ENCODE results near the gene RTP3.
"Not testable (repeated sequence)": the region's sequence is repeated elsewhere in the genome, so short reads cannot be mapped to it uniquely, and the experiment has no call there.

RTP3 gene

GRCh38 chr3:46544771-46545503 is 47.2 kb downstream of the RTP3 start:
- H3K9ac ChIP-seq (ENCODE audit: low read depth, low read length), result peak overlapping the region; percentile 33; the same call in 1 of the 2 replicates
- DNase-seq, result no peak
- H3K9me3 ChIP-seq (ENCODE audit: insufficient read depth, low read length, severe bottlenecking), result peaks cover 3% of the 10 kb centered on the region

GRCh38 chr3:46545818-46546630 is 48.2 kb downstream of the RTP3 start:
- peak overlapping the region; percentile 28 for H3K4me2 ChIP-seq (ENCODE audit: insufficient read depth, low read length)
- peak; percentile 79 for DNase-seq
- no peaks in the 10 kb centered on the region for H3K27me3 ChIP-seq (ENCODE audit: insufficient read depth, low read length, poor library complexity)
- peaks cover 97% of the 10 kb centered on the region for H3K4me1 ChIP-seq (ENCODE audit: insufficient read depth, low read length)
- no peak overlapping the region for H2AFZ ChIP-seq (ENCODE audit: low read depth, low read length)
- peak overlapping the region; percentile 97 for H3K27ac ChIP-seq (ENCODE audit: low read length)
- no peaks in the 10 kb centered on the region for H4K20me1 ChIP-seq (ENCODE audit: insufficient read depth, low read length)
- H3K36me3 ChIP-seq (ENCODE audit: insufficient read depth, low read length), result no peaks in the 10 kb centered on the region
- peaks cover 3% of the 10 kb centered on the region for H3K9me3 ChIP-seq (ENCODE audit: insufficient read depth, low read length, severe bottlenecking)
- peak overlapping the region; percentile 41 for H3K9ac ChIP-seq (ENCODE audit: low read depth, low read length)
- H3K79me2 ChIP-seq (ENCODE audit: insufficient read depth, low read length), result no peaks in the 10 kb centered on the region
- H3K4me3 ChIP-seq (ENCODE audit: low read depth in 1 of 2, low read length in 2 of 2), result peak overlapping the region in 1 of 2 experiments; percentile 26; a peak in 1 of 4 replicates
- peak; percentile 59 for ATAC-seq (ENCODE audit: insufficient read depth, low read depth)
- TF ChIP-seq EZH2 (IDR thresholded peaks at IDR 0.05; ENCODE audit: borderline replicate concordance, low read depth, low read length, severe bottlenecking) (no peak), CTCF (IDR thresholded peaks at IDR 0.05; ENCODE audit: borderline replicate concordance, extremely low read depth, low read length, poor library complexity, severe bottlenecking) (peak; percentile 19)

More at GRCh38 chr3:46544771-46545503, 47.2 kb downstream of the RTP3 start:
- peaks cover 97% of the 10 kb centered on the region for H3K4me1 ChIP-seq (ENCODE audit: insufficient read depth, low read length)
- peak overlapping the region; percentile 97 for H3K27ac ChIP-seq (ENCODE audit: low read length)
- no peak overlapping the region for H3K4me2 ChIP-seq (ENCODE audit: insufficient read depth, low read length)
- no peak overlapping the region for H2AFZ ChIP-seq (ENCODE audit: low read depth, low read length)
- TF ChIP-seq CTCF (IDR thresholded peaks at IDR 0.05; ENCODE audit: borderline replicate concordance, extremely low read depth, low read length, poor library complexity, severe bottlenecking) (no peak), EZH2 (IDR thresholded peaks at IDR 0.05; ENCODE audit: borderline replicate concordance, low read depth, low read length, severe bottlenecking) (no peak)
- ATAC-seq (ENCODE audit: insufficient read depth, low read depth), result no peak
- no peaks in the 10 kb centered on the region for H3K79me2 ChIP-seq (ENCODE audit: insufficient read depth, low read length)
- no peak overlapping the region for H3K4me3 ChIP-seq (ENCODE audit: low read depth in 1 of 2, low read length in 2 of 2)
- H3K27me3 ChIP-seq (ENCODE audit: insufficient read depth, low read length, poor library complexity), result no peaks in the 10 kb centered on the region
- no peaks in the 10 kb centered on the region for H3K36me3 ChIP-seq (ENCODE audit: insufficient read depth, low read length)
- H4K20me1 ChIP-seq (ENCODE audit: insufficient read depth, low read length), result no peaks in the 10 kb centered on the region

GRCh38 chr3:46546896-46547440 is 49.2 kb downstream of the RTP3 start:
- Histone ChIP-seq H3K4me3 (ENCODE audit: low read depth in 1 of 2, low read length in 2 of 2) (peak overlapping the region in 1 of 2 experiments; percentile 22; a peak in 1 of 4 replicates), H3K27ac (ENCODE audit: low read length) (peak overlapping the region; percentile 97), H3K79me2 (ENCODE audit: insufficient read depth, low read length) (no peaks in the 10 kb centered on the region), H3K27me3 (ENCODE audit: insufficient read depth, low read length, poor library complexity) (no peaks in the 10 kb centered on the region), H4K20me1 (ENCODE audit: insufficient read depth, low read length) (no peaks in the 10 kb centered on the region), H3K4me1 (ENCODE audit: insufficient read depth, low read length) (peaks cover 98% of the 10 kb centered on the region), H3K9me3 (ENCODE audit: insufficient read depth, low read length, severe bottlenecking) (peaks cover 3% of the 10 kb centered on the region), H2AFZ (ENCODE audit: low read depth, low read length) (no peak overlapping the region), H3K36me3 (ENCODE audit: insufficient read depth, low read length) (no peaks in the 10 kb centered on the region), H3K4me2 (ENCODE audit: insufficient read depth, low read length) (no peak overlapping the region; the same call in 1 of the 2 replicates), H3K9ac (ENCODE audit: low read depth, low read length) (peak overlapping the region; percentile 41)
- TF ChIP-seq EZH2 (IDR thresholded peaks at IDR 0.05; ENCODE audit: borderline replicate concordance, low read depth, low read length, severe bottlenecking), result no peak
- no peak for TF ChIP-seq CTCF (IDR thresholded peaks at IDR 0.05; ENCODE audit: borderline replicate concordance, extremely low read depth, low read length, poor library complexity, severe bottlenecking)
- no peak for DNase-seq
- no peak for ATAC-seq (ENCODE audit: insufficient read depth, low read depth)

GRCh38 chr3:46548611-46549010 is 50.8 kb downstream of the RTP3 start:
- not testable (repeated sequence) for H3K79me2 ChIP-seq (ENCODE audit: insufficient read depth, low read length); H3K27me3 ChIP-seq (ENCODE audit: insufficient read depth, low read length, poor library complexity); ATAC-seq (ENCODE audit: insufficient read depth, low read depth); DNase-seq; H3K36me3 ChIP-seq (ENCODE audit: insufficient read depth, low read length); H4K20me1 ChIP-seq (ENCODE audit: insufficient read depth, low read length); H3K9me3 ChIP-seq (ENCODE audit: insufficient read depth, low read length, severe bottlenecking); H2AFZ ChIP-seq (ENCODE audit: low read depth, low read length)
- H3K4me1 ChIP-seq (ENCODE audit: insufficient read depth, low read length), result peaks cover 92% of the 10 kb centered on the region
- H3K9ac ChIP-seq (ENCODE audit: low read depth, low read length), result peak overlapping the region; percentile 57
- peak overlapping the region in 1 of 2 experiments; percentile 34; a peak in 2 of 4 replicates for H3K4me3 ChIP-seq (ENCODE audit: low read depth in 1 of 2, low read length in 2 of 2)
- peak overlapping the region; percentile 97 for H3K27ac ChIP-seq (ENCODE audit: low read length)
- peak overlapping the region; percentile 49 for H3K4me2 ChIP-seq (ENCODE audit: insufficient read depth, low read length)

Data from DND-41 (cell line).